CD4-positive, alpha-beta T cell treated with Interleukin-15 for 1 hour (primary cell): ENCODE results near the gene IGSF9.
A peak's percentile ranks its signal among the peaks of the same experiment; 100 is the strongest.

Experiments used
- DNase-seq: peaks from one replicate; pipeline ENCODE4 v3.0.0-alpha.2; 2020

The IGSF9 gene

DNA sequence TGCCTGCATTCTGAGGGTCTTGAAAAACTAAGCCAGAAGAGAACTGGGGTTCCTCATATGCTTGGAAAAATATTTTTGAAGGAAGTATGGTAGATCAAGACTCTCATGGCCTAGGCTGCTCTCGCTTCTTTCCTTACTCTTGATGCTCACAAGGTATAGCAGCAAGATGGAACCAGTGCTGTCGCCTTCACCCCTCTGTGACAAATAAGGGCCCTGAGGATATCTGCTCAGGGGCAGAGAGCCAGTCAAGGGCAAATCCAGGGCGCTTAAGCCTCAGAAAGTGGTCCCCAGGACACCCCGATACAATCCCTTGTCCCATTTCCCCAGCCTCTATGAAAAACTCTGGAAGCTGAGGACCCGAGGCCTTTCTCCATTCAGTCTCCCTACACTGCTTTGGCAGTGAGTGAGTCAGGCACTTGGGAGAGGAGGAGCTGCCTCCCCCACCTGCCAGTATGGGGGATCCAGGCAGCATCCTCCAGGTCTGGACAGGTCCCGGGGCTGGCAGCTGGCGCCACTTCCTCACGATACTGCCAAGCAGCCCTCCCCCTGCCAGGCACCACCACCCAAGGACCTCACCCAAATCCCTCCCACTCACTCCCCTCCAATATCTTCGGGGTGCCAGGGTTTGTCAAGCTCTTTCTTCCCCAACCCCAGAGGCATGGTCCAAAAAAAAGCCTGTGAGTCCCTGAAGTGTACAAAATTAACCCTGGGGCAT is 1.3 kb downstream of the IGSF9 start:
- no peak for DNase-seq

- no peak for DNase-seq
These were observed 2.2 kb downstream of the IGSF9 start for GRCh38 chr1:159943278-159943640.

- DNase-seq: no peak
These were observed 2.7 kb downstream of the IGSF9 start for GRCh38 chr1:159942632-159943277.

DNA sequence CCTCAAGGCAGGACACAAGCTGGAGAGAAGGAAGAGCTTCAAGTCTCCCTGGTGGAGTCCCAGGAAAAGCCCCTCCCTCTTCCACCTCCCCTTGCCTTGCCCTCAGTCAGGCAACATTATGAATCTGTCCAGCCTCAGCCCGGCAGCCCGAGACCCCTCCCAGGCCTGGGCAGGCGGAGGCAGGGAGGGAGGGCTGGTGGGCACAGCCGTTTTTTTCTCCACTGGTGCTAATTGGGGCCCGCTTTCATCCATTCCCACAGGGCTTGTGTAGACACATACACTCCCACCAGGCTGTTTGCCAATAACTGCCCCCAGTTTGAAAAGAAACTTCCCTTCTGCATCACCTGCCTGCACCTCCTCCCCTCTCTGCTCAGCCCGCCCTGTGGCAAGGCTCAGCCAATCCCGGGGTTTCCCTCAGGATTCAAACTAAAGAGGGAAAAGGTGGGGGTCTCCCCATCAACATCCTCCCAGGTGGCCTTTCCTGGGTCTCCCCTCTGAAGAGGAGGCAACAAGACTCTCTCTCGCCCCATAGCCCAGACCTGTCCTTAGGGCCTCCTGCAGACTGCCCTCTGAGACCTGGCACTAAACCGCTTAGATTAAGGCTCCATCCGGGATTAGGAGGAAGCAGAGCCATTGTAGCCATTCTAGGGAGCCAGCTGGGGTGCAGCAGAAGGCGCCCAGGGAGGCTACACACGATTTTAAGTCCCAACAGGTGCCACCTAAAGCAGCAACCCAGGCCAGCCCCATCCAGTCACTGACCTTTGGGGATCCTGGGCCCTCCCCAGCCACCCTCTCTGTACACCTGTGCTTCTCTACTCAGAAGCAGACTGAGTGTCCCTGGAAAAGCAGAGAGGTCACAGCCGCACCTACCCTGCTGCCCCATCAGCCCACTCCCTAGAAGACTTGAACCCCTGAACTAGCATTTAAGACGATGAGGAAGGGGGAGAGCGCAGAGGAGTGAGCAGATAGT is 3.5 kb downstream of the IGSF9 start:
- no peak for DNase-seq

DNA sequence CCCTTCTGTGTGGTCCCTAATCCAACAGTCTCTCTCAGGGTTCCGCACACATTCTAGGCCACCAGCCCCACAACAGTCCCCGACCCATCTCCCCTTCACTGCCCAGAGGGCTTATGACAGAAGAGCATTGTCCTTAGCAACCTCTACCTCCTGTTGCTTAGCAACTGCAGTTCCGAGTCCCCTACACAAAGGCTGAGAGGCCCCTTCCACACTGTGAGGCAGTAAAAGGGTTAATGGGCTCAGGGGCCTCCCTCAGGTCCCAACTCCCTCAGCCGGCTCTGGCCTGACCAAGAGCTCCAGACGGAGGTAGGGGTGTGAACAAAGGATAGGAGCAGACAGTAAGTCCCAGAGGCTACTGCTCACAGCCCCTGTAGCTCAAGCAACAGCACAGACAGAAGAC is 4.3 kb downstream of the IGSF9 start:
- DNase-seq: no peak

- no peak for DNase-seq
These were observed 5.3 kb downstream of the IGSF9 start for GRCh38 chr1:159940006-159940620.

DNA sequence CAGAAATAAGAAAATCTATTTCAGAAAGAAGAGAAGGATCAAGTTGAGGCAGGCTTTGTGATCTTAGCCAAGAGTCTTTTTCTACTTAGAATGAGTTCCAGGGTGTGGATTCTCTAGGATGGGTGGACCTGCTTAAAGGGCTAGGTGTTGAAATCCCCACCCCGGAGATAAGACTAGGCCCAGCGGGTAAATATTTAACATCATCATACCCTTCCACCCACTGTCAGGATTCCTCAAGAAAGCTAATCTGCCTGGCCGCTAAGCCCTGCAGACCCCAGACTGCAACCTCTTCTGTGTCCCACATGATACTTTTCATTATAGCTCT is 5.8 kb downstream of the IGSF9 start:
- DNase-seq: no peak

DNA sequence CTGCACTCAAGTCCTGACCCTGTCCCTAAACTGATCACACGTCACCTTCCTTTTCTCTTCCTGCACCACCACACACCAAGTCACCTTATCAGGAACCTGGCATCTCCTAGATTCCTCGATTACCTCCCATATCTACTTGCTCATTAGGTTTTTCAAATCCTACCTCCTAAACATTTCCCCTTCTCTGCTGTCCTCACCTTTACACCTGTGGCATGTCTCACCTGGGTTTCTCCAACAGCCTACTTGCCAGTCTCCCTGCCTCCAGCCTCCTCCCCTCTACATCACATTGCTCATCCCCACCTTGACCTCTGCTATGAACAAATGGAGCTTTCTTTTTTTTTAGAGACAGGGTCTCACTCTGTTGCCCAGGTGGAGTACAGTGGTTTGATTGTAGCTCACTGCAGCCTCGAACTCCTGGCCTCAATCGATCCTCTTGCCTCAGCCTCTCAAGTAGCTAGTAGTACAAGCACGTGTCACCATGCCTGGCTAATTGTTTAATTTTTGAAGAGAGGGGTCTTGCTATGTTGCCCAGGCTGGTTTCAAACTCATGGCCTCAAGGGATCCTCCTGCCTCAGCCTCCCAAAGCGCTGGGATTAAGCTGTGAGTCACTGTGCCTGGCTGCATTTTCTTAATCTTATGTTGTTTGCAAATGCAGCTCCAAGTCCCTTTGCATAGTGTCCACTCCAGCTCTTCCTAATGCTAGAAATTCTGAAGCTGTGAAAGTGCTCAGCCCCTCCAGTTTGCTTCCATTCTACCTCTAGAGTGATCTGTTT is 6.3 kb downstream of the IGSF9 start:
- no peak for DNase-seq

- no peak for DNase-seq
These were observed 7.1 kb downstream of the IGSF9 start for GRCh38 chr1:159938211-159938852.

DNA sequence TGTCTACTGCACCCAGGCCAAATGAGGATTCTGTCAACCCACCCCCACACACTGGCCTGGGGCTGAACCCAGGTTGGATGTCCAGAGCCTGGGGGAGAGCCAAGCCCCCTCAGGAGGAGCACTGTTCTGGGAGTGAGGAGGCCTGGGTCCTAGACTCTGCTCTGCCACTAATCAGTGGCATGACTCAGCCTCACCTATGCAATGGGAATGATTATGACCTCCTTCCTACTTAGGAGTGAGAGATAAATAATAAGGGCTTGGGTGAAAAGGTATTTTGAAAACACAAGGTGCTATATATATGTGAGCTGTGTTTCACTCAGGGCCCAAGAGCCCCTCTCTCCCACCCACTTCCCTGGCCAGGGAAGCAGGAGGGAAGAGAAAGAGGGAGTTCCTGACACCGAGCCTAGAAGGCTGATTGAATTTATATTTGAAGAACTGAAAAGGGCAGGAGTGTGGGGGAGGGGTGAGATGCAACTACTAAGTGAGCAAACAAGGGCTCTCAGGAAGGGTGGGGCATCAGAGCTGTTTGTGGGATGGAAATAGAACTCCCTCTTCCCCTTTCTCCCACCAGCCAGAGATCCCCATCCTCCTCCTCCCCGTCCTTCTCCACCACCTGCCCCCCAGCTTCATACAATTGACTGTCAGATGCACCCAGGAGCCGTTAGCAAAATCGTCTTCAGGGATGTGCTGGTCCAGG is 8.2 kb downstream of the IGSF9 start:
- DNase-seq: peak; percentile 39

- DNase-seq: peak; percentile 73
These were observed 9.0 kb downstream of the IGSF9 start for GRCh38 chr1:159936273-159936904.

- DNase-seq: no peak
These were observed 9.6 kb downstream of the IGSF9 start for GRCh38 chr1:159935719-159936272.

GRCh38 chr1:159935305-159935704 is 10.1 kb downstream of the IGSF9 start:
- DNase-seq: no peak

DNA sequence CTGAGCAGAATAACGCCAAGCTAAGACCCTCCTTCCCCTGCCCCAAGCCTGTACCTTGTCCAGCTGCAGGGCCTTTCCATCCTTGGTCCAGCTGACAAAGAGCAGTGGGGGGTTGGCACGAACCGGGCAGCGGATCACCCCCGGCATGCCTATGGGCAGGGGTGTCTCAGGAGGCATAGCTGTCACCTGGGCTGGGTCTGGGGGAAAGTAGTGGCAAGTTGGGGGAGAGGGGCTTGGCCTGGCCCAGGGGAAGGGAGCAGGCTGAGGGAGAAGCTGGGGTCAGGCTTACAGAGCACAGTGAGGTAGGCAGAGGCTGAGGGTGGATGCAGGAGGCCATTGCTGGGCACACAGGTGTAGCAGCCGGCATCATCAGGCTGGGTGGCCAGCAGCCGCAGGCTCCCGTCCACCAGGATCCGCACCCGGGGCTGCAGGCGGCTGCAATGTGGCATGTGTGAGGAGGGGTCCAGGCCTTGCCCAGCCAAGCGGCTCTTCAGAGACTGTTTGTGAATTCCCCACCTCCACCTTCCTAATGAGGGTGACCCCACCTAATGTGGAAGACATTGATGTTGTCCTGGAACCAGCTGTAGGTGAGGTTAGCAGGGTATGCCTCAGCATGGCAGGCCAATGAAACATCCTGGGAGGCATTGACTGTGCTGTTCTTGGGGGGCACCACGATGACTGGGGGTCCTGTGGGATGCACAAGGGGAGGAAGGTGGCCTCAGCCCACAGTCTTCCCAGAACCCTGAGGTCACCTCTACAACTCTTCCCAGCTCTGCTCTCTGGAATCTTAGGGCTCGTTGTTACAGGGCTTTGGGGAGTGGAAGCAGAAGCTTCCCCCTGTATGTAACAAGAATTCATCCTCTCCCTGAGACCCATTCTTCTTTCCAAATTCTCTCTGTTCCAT is 11.0 kb downstream of the IGSF9 start:
- no peak for DNase-seq

GRCh38 chr1:159933347-159933746 is 12.1 kb downstream of the IGSF9 start:
- no peak for DNase-seq

- DNase-seq: no peak
These were observed 12.8 kb downstream of the IGSF9 start for GRCh38 chr1:159932296-159933285.

GRCh38 chr1:159931795-159932173 is 13.6 kb downstream of the IGSF9 start:
- no peak for DNase-seq

- DNase-seq: no peak
These were observed 14.2 kb downstream of the IGSF9 start for GRCh38 chr1:159931101-159931794.
